NCI-H2227 treated with DMSO at 0.1 percent for 48 hours (cell line): ENCODE data around the gene SEZ6.

Source experiments
- DNase-seq: peaks from one replicate; lab custom pipeline; 2025; lab: John Stamatoyannopoulos, UW

Gene SEZ6

DNA sequence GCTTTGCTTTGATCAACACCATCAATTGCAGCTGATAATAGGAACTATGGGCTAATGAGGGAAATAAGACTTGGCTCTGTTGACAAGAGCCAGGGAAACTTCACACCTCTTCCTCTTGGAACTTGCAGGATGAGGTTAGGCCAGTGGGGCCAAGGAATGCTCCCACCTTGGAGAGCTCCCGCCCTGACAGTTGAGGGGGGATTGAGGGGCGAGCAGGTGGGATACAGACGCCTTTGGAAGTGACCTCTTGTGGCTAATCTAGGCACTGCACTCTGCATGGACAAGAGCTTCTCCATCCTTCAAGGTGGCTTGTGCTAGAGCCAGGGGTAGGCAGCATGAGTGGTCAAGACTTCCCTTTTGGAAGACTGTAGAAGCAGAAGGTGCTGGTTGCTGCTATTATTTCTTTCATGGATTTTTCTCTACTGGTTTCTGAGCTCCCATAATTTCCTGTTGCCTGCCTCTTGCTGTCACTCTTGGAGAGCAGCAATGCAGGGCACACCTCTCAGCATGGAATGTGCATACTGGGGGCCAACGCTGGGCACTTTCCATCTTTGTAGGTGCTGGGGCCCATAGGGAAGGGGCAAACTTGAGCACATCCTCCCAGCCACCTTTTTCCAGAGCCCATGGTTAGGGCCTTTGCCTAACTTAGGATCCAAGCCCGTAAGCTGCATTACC, 52.3 kb downstream of the SEZ6 start:
- DNase-seq, result peak; percentile 31

DNA sequence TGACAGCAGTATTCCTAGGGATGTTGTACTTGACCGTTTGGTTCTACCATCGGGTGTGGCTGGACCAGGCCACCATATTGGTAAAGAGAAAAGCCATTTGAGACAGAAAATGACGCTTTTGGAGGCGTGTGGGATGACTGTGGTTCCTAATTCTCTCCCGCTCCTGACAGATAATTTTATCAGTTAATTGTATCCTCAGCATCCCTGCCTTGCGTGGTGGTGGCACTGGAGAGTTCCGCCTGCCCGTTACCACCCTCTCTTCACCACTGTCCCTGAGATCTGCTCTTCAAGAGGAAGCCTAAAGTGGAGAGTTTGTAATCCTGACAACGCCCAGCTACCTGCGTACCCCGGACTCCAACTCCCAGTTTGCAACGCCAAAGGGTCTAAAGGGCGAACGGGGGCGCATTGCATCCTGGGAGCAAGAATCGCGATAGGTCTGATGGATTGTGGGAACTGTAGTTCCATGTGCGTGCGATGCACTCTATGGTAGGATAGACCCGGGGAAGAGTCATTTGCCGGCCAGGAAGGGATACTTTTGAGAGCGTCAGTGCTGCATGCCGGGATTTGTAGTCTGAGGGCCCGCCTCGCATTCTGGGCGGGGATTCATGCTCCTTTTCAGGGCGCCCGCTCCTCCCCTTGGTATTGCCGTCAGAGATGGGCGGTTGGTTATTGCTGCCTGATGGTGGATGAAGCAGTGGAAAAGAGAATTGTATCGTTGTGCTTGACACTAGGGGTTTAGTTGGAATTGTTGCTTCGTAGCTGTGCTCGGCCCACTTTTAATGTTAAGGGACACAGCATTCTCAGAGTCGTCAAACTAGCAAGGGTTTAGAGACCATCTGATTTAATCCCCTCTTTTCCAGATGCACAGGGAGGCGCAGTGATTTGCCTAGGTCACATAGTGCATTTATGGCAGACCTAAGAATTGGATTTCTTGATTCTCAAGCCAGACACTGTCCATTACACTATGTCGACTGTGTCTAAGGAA, 53.5 kb downstream of the SEZ6 start:
- peak; percentile 97 for DNase-seq

DNA sequence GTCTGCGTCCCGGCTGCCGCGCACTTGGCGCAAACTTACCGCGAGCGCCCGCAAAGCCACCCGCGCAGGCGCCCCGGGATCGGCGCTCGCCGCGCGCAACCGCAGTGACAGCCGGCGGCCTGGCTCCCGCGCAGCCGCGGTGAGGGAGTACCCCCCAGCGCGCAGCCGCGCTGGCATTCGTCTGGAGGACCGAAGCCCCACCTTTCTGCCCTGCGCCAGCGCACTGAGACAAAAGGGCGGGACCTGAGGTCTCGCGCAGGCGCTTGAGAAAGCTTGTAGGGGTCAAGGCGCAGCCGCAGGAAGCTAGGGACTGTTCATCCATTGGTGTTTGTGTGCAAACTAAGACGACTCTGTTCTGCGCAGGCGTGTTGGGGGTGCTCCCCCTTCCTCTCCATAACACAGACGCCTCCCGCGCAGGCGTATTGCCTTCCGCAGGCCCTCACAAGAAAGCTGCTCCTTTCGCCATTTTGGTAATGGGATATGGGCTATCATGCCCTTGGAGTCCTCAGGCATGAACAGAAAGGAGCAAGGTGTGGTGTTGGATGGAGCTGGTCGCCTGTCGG, 54.3 kb downstream of the SEZ6 start, which contains the start of gene PHF12:
TSS of gene PHF12 (minus strand) at position 91 of the 563 bp plus-strand sequence. CDS start 558 bp downstream, outside the sequence.
- peak; percentile 99 for DNase-seq

DNA sequence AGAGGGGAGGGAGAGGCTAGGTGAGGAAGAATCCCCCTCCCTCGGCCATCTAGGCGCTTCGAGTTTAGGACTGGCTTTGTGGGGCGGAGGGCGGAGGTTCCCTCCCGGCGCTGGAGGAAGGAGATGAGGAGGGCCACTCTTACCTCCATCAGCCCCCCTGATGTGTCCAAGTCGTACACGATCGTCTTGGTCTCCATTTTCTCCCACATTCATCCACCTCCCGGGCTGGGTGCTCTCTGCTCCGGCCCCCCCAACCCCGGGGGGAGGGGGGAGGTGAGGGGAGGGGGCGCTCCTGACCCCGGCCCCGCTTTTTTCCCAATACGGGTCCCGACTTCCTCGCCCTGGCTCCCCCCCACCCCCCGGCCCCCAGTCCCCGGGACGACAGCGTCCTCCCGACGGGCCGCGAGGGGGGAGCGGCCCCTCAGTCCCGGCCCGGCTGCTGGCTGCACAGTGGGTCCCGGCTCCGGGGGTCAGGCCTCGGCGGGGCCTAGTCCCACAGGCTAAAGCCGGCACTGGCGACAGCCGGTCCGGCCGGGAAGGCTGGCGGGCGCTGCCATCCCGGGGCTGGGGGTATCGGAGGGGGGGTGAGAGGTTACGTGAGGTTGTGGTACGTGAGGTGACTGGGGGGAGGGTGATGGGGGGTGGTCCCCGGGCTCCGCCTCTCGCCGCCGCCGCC, 54.9 kb downstream of the SEZ6 start:
- no peak for DNase-seq

DNA sequence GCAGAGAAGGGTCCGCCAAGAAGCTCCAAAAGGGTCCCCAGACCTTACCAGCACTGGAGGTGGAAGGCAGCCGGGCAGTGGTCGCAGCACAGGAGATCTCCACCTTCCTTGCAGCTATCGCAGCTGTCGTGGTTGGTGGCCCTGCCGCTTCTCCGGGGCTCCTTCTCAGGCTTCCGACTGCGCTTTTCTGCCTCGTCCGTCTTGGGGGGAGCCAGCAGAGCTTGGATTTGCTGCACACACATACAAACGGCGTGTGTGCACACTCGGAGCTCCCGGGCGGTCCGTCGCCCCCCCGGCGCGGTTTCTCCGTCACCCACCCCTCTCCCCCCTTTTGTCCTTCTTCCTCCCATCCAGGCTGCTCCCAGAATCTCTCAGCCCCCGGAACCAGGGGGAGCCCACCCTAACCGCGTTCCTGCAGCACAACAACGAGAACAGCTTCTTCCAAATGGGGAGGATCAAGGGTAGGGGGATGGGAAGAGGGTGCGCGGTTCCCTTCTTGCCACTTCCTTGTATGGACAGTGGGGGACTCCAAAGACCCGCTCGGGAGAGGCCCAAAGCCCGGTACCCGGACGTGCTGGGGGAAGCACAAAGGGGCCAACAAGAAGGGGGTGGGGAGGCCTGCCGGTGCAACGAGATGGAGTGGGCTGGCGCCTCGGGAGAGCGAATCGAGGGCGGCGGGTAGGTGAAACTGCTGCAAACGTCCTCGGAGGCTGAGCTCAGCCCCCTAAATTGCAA, 55.6 kb downstream of the SEZ6 start:
- DNase-seq, result no peak

DNA sequence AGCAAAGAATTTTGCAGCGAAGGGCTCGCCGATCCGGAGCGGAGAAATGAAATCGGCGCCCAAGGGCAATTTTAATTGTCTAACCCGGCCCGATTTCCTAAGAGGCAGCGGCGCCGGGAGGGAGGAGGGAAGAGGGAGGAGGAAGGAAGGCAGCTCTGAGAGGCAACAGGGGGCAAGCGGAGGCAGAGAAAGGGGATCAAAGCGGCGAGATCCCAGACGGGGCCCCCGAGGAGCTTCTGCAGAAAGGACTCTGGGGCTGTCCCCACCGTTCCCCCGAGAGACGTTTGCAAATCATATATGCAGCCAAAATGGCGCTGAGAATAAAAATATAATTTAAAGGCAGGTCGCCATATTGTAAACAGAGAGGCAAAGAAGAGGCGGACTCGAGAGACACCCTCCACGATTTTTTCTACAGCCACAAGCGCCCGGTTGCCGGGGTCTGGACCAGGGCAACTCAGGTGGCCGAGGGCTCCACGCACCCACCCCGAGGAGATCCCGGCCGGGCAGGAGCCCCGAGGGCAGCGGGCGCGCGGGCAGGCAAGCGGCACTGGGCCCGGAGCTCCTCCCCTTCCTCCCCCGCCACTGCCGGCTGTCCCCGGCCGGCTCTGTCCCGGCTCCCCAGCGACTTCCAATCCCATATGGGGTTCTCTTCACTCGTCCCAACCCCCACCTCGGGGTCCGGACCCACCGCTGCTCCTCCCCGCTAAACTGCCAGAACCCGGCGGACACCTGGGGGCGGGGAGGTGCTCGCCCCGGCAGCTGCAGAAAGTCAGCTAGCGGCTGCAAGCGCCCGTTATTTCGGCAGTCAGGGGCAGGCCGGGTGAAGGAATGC, 56.4 kb downstream of the SEZ6 start:
- peak; percentile 45 for DNase-seq

DNA sequence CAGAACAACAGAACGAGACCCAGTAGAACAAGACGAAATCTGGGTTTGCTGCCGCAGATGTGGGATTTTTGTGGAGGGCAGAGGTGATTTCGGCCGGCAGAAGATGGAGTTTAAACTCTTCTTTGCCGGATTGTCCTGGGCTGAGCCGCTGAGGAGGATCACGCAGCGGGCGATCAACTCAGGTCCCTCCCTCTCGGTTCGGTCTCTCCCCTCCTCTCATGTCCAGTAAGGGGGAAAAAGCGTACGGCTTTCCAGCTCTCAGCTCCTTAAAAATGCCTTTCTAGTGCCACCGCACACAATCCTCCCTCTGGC, 57.0 kb downstream of the SEZ6 start:
- no peak for DNase-seq

DNA sequence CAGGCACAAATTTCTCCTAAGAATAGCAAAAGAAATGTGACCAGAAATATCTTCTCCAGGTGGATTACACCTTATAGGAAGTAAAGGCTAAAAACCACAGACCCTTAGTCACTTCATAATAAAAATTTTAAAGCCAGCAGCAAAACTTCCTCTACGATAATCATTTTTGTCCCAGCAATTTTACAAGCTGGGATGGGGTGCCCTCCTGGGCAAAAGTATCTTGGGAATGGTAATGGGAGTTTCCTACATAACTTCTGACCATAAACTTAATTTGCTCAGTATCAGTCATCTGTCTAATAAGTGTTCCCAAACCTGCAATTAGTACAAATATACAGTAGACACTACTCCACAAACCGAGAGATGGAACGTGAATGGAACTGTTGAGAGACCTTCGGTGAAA, 57.5 kb downstream of the SEZ6 start:
- no peak for DNase-seq

DNA sequence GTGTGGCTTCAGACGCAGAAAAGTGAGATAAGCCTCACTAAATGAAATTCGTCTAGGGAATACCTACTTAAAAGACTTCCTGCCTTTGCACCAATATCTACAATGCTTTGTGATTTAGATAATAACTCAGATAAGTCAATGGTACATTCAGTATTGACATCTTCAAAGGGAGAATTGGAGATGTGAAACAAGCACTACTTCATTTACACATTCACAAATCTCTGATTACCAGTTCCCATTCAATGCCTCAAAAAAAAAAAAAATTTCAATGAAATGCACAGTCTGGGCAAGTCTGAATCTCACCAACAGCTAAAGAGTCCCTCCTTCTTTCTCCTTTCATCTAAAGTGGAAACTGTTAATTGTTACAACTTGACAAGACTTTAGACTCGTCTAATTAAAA, 58.2 kb downstream of the SEZ6 start:
- DNase-seq, result no peak

DNA sequence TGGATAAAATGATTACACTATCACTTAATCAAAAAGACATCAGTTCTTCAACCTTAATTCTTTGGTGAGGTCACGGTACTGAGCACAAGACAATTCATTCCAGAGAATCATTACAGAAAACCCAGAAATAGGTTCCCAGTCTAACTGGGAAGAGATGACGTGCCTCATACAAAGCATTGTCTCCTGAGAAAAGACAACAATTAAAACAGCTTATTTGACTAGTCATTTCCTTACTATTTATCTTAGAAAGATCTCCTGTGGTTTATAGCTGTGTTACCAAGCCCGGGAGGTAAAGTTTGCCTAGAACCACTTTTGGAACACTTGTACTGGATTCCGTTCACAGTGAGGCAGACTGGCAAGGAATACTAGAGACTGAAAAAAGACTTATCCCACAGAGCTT, 59.6 kb downstream of the SEZ6 start:
- DNase-seq, result no peak

DNA sequence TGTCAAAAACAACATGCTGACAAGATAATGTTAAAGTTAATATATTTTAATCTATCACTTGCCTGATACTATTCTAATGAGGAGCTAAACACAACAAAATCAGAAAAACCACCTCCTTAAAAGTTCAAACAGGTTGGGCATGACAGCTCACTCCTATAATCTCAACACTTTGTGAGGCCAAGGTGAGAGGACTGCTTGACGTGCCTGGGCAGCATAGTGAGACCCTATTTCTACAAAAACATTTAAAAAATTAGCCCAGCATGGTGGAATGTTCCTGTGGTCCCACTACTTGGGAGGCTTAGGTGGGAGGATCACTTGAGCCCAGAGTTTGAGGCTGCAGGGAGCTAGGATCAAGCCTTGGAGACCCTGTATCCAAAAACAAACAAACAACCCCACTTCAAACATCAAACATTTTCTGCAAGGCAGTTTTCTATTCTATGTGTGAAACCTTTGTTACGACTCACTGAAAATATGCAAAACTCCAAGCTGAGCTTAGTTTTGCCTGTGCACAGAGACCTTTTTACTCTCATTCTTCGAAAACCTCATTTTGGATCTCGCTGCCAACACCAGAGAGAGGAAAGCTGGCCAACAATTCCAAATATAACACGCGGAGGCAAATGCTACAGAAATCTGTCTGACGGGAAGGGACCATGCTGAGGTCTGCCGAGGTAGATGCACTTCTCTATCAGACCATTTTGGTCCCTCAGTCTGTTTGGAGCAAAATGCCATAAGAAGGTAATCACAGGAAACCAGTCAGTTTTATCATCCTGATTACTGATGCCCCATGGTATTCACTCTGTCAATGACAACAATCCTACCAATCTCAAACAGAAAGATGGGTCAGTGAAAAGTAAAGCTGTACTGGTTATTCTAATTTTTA, 60.7 kb downstream of the SEZ6 start:
- DNase-seq, result no peak

DNA sequence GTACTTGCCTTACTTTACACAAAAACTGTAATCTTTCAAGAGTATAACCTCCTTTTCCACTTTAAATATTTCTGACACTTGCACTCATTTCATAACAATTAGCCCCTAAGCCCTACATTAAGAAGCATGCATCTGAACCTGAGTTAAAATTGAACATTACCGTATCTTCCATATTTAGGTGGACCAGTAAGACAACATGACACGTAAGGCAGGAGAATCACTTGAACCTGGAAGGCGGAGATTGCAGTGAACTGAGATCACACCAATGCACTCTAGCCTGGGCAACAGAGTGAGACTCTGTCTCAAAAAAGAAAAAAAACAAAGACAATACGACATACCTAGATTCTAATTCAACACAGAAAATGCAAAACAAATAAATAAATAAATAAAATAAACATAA, 61.5 kb downstream of the SEZ6 start:
- DNase-seq, result no peak

DNA sequence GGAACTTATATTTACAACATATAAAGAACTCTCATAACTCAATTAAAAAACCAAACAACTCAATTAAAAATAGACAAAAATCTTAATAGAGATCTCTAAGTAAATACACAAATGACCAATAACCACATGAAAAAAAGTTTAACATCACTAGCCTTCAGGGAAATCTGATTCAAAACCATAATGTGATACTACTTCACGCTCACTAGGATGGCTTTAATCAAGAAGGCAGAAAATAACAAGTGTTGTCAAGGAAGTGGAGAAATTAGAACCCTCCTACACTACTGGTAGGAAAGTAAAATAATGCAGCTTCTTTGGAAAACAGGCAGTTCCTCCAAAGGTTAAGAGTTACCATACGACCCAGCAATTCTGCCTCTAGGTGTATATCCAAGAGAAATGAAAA, 62.9 kb downstream of the SEZ6 start:
- no peak for DNase-seq

DNA sequence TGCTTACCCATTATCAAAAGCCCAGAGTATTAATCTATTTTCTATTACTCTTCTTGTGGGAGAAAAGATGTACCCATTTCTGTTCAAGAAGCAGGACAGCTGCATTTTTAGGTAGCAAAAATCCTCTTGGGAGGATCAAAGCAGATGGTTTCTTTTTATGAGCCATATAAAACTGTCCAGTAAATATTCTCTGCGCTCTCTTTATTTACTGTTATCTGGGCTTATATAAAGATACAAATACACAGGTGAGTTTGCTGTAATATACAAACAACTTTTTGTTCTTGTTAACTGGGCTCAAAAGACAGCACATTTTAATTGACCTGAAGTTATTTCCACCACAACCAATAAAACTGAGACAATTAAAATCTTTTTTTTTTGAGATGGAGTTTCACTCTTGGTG, 64.6 kb downstream of the SEZ6 start:
- DNase-seq, result no peak

DNA sequence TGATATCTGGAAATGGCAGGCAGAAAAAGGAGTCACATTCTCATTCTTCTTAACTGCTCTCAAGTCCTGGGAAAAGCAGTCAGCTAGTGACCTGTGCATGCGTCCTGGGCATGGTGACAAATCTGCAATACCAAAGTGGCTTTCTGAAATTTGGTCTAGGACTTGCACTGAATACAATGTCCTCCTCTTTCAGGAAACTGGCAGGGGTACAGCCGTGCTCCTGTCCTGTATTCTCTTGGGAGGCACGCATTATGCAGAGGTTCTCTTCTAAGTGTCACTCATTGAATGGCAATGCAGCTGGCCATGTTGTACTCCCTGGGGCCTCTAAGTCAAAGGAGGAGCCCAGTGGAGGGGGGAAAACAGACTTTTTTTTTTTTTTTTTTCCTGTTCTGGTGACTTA, 65.2 kb downstream of the SEZ6 start:
- DNase-seq, result no peak

DNA sequence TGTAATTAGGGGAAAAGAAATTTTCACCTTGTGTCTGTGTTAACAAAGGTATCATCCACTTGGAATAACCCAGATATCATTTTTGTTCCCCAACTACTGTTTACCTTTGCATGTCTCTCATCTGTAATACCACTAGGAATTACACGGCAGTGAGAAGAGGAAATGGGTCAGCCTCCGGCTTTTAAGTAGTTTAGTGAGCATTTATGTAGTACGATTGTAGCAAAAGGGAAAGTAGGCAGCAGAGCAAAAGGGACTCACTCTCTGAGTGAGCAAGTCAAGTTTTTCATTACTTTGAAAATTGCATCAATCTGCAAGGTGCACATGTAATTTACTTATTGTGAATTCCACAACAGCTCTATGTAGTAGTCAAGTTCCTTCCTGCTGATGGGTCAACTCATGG, 65.7 kb downstream of the SEZ6 start:
- DNase-seq, result no peak

DNA sequence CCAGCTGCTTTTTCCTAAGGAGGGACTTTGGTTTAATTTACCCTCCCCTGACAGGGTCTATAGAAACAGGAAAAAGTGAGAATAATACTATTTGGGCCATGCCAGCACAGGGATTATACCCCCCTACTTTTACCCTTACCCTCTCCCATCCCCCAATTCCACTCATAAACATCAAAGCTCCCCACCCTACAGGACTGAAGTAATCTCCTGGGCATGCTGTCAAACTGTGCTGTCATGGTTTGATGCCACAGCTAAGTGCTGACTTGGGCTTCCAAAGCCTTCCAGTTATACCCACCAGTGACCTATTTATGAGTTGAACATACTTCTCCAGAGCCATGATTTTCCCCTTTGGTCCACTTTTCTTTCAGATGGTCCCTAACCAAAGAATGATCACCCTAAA, 67.3 kb downstream of the SEZ6 start:
- no peak for DNase-seq

DNA sequence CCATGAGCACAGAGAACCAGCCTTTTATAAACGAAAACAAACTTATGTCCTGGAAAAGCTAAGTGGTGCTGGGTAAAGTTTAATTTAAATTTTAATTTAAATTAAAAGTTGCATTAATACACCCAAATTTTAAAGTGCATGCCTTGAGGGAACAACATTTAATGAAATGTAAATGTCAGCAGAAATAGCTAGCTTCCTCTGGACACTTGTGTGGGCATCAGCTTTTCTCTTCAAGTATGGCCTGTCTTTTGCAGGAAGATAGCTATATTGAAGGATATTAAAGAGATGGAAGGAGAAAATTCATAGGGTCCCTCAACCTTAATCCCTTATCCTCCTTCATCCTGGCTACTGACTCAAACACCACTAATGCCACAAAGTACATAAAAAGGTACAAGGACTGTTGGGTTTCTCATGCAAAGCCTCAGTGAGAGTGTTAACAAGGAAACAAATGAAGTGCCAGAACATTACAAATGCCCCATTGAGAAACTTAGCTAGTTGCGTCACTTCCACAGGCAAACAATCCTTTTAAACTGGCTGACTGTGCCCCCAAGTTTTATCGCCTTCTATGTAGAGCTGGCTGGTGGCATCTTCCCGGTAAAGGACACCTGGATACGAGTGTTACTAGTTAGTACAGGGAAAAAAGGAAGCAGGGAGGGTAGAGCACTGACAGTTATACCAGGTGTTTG, 68.6 kb downstream of the SEZ6 start:
- DNase-seq, result no peak

DNA sequence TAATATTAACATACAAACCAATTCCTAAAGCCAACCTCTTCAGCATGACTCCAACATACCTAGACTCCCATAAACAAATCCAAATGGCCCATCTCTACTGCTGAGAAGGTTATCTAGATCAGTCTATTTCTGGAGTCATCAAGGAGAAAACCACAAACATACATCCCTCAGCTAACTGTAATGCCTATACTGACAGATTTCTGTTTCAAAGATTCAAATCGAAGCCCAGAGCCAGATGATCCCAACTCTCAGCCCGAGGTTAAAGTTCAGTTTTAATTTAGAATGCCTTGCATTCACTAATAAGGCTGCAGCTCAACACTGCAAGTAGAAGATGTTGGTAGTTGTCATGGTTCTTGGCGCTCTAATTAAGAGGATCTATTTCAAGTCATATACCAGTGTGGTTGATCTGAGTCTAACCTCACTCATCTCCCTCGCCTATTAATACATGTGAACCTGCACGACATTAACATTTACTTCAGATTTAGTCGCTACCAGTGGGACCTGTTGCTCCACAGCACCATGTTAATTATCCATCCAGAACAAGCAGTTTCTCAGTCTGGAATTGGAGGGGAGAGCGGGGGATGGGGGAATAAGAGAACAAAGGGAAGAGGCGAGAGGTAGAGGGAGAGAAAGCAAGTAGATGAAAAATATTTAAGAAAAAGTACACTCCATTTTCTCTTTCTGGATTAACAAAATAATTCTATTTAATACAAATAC, 69.9 kb downstream of the SEZ6 start:
- DNase-seq, result no peak
